Measurements from ENCODE around the gene KRT76.

KRT76 gene

GRCh38 chr12:52807544-52808470 lies 30.7 kb upstream of the KRT76 start:
- H3K79me2 ChIP-seq (ENCODE audit: insufficient read depth, low read length), result no peaks in the 10 kb centered on the region
- no peaks in the 10 kb centered on the region for H3F3A ChIP-seq (ENCODE audit: insufficient read depth)
- TF ChIP-seq EZH2phosphoT487 (conservative IDR thresholded peaks at IDR 0.05; ENCODE audit: low read length) (no peak), CTCF (IDR thresholded peaks at IDR 0.05; ENCODE audit: insufficient read depth, low read length, poor library complexity, severe bottlenecking) (no peak)
- H2AFZ ChIP-seq (ENCODE audit: low read depth, low read length, severe bottlenecking), result no peak overlapping the region
- no peaks in the 10 kb centered on the region for H3K36me3 ChIP-seq (ENCODE audit: low read length)
- no peaks in the 10 kb centered on the region for H4K20me1 ChIP-seq (ENCODE audit: low read depth, low read length)
- H3K9ac ChIP-seq (ENCODE audit: low read length), result no peak overlapping the region
- H3K4me3 ChIP-seq (ENCODE audit: insufficient read depth, low read length, poor library complexity, severe bottlenecking), result no peak overlapping the region
- H3K27ac ChIP-seq (ENCODE audit: low read depth, low read length), result no peak overlapping the region
- H3K27me3 ChIP-seq (ENCODE audit: low read length), result no peaks in the 10 kb centered on the region
- H3K9me3 ChIP-seq (ENCODE audit: insufficient read depth, low read length), result no peaks in the 10 kb centered on the region
- H3K4me2 ChIP-seq (ENCODE audit: low read depth, low read length, poor library complexity, severe bottlenecking), result no peak overlapping the region
- H3K9me2 ChIP-seq (replicated peaks; ENCODE audit: insufficient read depth, low read length), result no peaks in the 10 kb centered on the region

GRCh38 chr12:52806821-52807543 lies 29.8 kb upstream of the KRT76 start:
- H2AFZ ChIP-seq (ENCODE audit: low read depth, low read length, severe bottlenecking), result no peak overlapping the region
- no peak overlapping the region for H3K4me2 ChIP-seq (ENCODE audit: low read depth, low read length, poor library complexity, severe bottlenecking)
- H3K9ac ChIP-seq (ENCODE audit: low read length), result no peak overlapping the region
- H3K27me3 ChIP-seq (ENCODE audit: low read length), result no peaks in the 10 kb centered on the region
- H3K36me3 ChIP-seq (ENCODE audit: low read length), result no peaks in the 10 kb centered on the region
- no peak overlapping the region for H3K27ac ChIP-seq (ENCODE audit: low read depth, low read length)
- no peaks in the 10 kb centered on the region for H3F3A ChIP-seq (ENCODE audit: insufficient read depth)
- no peaks in the 10 kb centered on the region for H4K20me1 ChIP-seq (ENCODE audit: low read depth, low read length)
- H3K9me2 ChIP-seq (replicated peaks; ENCODE audit: insufficient read depth, low read length), result no peaks in the 10 kb centered on the region
- H3K79me2 ChIP-seq (ENCODE audit: insufficient read depth, low read length), result no peaks in the 10 kb centered on the region
- no peak overlapping the region for H3K4me3 ChIP-seq (ENCODE audit: insufficient read depth, low read length, poor library complexity, severe bottlenecking)
- no peak for TF ChIP-seq EZH2phosphoT487 (conservative IDR thresholded peaks at IDR 0.05; ENCODE audit: low read length)
- TF ChIP-seq CTCF (IDR thresholded peaks at IDR 0.05; ENCODE audit: insufficient read depth, low read length, poor library complexity, severe bottlenecking), result no peak
- no peaks in the 10 kb centered on the region for H3K9me3 ChIP-seq (ENCODE audit: insufficient read depth, low read length)

GRCh38 chr12:52806169-52806811 lies 29.1 kb upstream of the KRT76 start:
- H3K27ac ChIP-seq (ENCODE audit: low read depth, low read length), result no peak overlapping the region
- H3K27me3 ChIP-seq (ENCODE audit: low read length), result no peaks in the 10 kb centered on the region
- H3K9ac ChIP-seq (ENCODE audit: low read length), result no peak overlapping the region
- TF ChIP-seq EZH2phosphoT487 (conservative IDR thresholded peaks at IDR 0.05; ENCODE audit: low read length) (no peak), CTCF (IDR thresholded peaks at IDR 0.05; ENCODE audit: insufficient read depth, low read length, poor library complexity, severe bottlenecking) (no peak)
- no peaks in the 10 kb centered on the region for H3K36me3 ChIP-seq (ENCODE audit: low read length)
- H3K4me2 ChIP-seq (ENCODE audit: low read depth, low read length, poor library complexity, severe bottlenecking), result no peak overlapping the region
- H4K20me1 ChIP-seq (ENCODE audit: low read depth, low read length), result no peaks in the 10 kb centered on the region
- no peaks in the 10 kb centered on the region for H3F3A ChIP-seq (ENCODE audit: insufficient read depth)
- H3K79me2 ChIP-seq (ENCODE audit: insufficient read depth, low read length), result no peaks in the 10 kb centered on the region
- H2AFZ ChIP-seq (ENCODE audit: low read depth, low read length, severe bottlenecking), result no peak overlapping the region
- H3K4me3 ChIP-seq (ENCODE audit: insufficient read depth, low read length, poor library complexity, severe bottlenecking), result no peak overlapping the region
- no peaks in the 10 kb centered on the region for H3K9me3 ChIP-seq (ENCODE audit: insufficient read depth, low read length)
- H3K9me2 ChIP-seq (replicated peaks; ENCODE audit: insufficient read depth, low read length), result no peaks in the 10 kb centered on the region
